ENCODE data around the gene IL7R. TPM values are rescaled to one million over a fixed set of nuclear protein-coding genes. Genes with fewer than 3 reads are reported as not detected.

IL7R gene
- total RNA-seq, 4 donors from 2014 or later = 1.3 to 5.4 (median 3.8) TPM

GRCh38 chr5:35850967-35851680 lies 5.6 kb upstream of the IL7R start:
- DNase-seq = no peak
- Histone ChIP-seq H3K4me3 (peak overlapping the region in 1 of 2 donors; percentile 33), H3K9me3 (no peaks in the 10 kb centered on the region), H3K27me3 (no peaks in the 10 kb centered on the region), H3K27ac (peak overlapping the region in 1 of 2 donors; percentile 6), H3K36me3 (no peaks in the 10 kb centered on the region), H3K4me1 (no peaks in the 10 kb centered on the region)
- no peak for TF ChIP-seq POLR2A (IDR thresholded peaks at IDR 0.05)
- TF ChIP-seq CTCF (IDR thresholded peaks at IDR 0.05) = no peak
- intact Hi-C loops (cut with DNase I; ENCODE audit: low total_unique reads) = no loop called here

GRCh38 chr5:35852084-35852734 lies 4.5 kb upstream of the IL7R start:
- no peak for DNase-seq
- intact Hi-C loops (cut with DNase I; ENCODE audit: low total_unique reads) = no loop called here
- H3K4me1 ChIP-seq = no peaks in the 10 kb centered on the region
- TF ChIP-seq POLR2A (IDR thresholded peaks at IDR 0.05) (no peak), CTCF (IDR thresholded peaks at IDR 0.05) (no peak)
- no peaks in the 10 kb centered on the region for H3K36me3 ChIP-seq
- no peaks in the 10 kb centered on the region for H3K9me3 ChIP-seq
- no peak overlapping the region for H3K27ac ChIP-seq
- no peak overlapping the region for H3K4me3 ChIP-seq
- H3K27me3 ChIP-seq = no peaks in the 10 kb centered on the region

GRCh38 chr5:35852773-35853172 lies 3.9 kb upstream of the IL7R start:
- Histone ChIP-seq H3K9me3 (no peaks in the 10 kb centered on the region), H3K27ac (no peak overlapping the region), H3K27me3 (no peaks in the 10 kb centered on the region), H3K4me1 (no peaks in the 10 kb centered on the region), H3K36me3 (no peaks in the 10 kb centered on the region), H3K4me3 (no peak overlapping the region)
- intact Hi-C loops (cut with DNase I; ENCODE audit: low total_unique reads) = no loop called here
- TF ChIP-seq POLR2A (IDR thresholded peaks at IDR 0.05) (no peak), CTCF (IDR thresholded peaks at IDR 0.05) (no peak)
- DNase-seq = no peak

- Histone ChIP-seq H3K4me1 (no peaks in the 10 kb centered on the region), H3K36me3 (no peaks in the 10 kb centered on the region), H3K27me3 (no peaks in the 10 kb centered on the region), H3K9me3 (no peaks in the 10 kb centered on the region), H3K4me3 (no peak overlapping the region), H3K27ac (no peak overlapping the region)
- TF ChIP-seq POLR2A (IDR thresholded peaks at IDR 0.05) = no peak
- no peak for TF ChIP-seq CTCF (IDR thresholded peaks at IDR 0.05)
- intact Hi-C loops (cut with DNase I; ENCODE audit: low total_unique reads) = no loop called here
- DNase-seq = peak in 1 of 2 donors; percentile 18
Measured at GRCh38 chr5:35853631-35854030, 3.1 kb upstream of the IL7R start.

GRCh38 chr5:35854248-35854647 lies 2.4 kb upstream of the IL7R start:
- TF ChIP-seq POLR2A (IDR thresholded peaks at IDR 0.05) = no peak
- no peak for TF ChIP-seq CTCF (IDR thresholded peaks at IDR 0.05)
- intact Hi-C loops (cut with DNase I; ENCODE audit: low total_unique reads) = no loop called here
- H3K27ac ChIP-seq = no peak overlapping the region
- H3K4me1 ChIP-seq = no peaks in the 10 kb centered on the region
- no peak for DNase-seq
- no peak overlapping the region for H3K4me3 ChIP-seq
- H3K36me3 ChIP-seq = no peaks in the 10 kb centered on the region
- H3K9me3 ChIP-seq = no peaks in the 10 kb centered on the region
- H3K27me3 ChIP-seq = no peaks in the 10 kb centered on the region
